ENCODE results near the gene PRCC. TPM values are rescaled to one million over a fixed set of nuclear protein-coding genes. Genes with fewer than 3 reads are reported as not detected.
A peak's percentile ranks its signal among the peaks of the same experiment; 100 is the strongest.

PRCC gene
- total and polyA plus RNA-seq, 2 of the 13 experiments (the other 11 are each of a cell fraction or from before 2014, with no cell fraction given), result 24.2 to 40.5 TPM

GRCh38 chr1:156813750-156814570, 46.6 kb downstream of the PRCC start (continued):
- TF ChIP-seq AFF4 (CRISPR knock-in tag; IDR thresholded peaks at IDR 0.05) (no peak), ZSCAN21 (CRISPR knock-in tag; IDR thresholded peaks at IDR 0.05; ENCODE audit: borderline replicate concordance) (peak; percentile 87), PAX8 (CRISPR knock-in tag; IDR thresholded peaks at IDR 0.05; ENCODE audit: borderline replicate concordance) (0 out of 2 replicates have a peak, but pooled peaks have one; percentile 34), TIGD3 (CRISPR knock-in tag; IDR thresholded peaks at IDR 0.05; ENCODE audit: borderline replicate concordance) (no peak), DZIP1 (CRISPR knock-in tag; IDR thresholded peaks at IDR 0.05) (peak; percentile 97; the same call in 1 of the 2 replicates), ISL2 (CRISPR knock-in tag; IDR thresholded peaks at IDR 0.05) (peak; percentile 42; the same call in 1 of the 2 replicates), RFX5 (IDR thresholded peaks at IDR 0.05; ENCODE audit: low read depth, low read length) (no peak), PRPF4 (IDR thresholded peaks at IDR 0.05; ENCODE audit: low read depth, low read length, poor library complexity, severe bottlenecking) (no peak), NR2C2 (CRISPR knock-in tag; IDR thresholded peaks at IDR 0.05; ENCODE audit: borderline replicate concordance) (0 out of 2 replicates have a peak, but pooled peaks have one; percentile 23), ZHX1 (CRISPR knock-in tag; IDR thresholded peaks at IDR 0.05; ENCODE audit: low read depth) (no peak), PRDM15 (CRISPR knock-in tag; IDR thresholded peaks at IDR 0.05) (peak; percentile 67; the same call in 1 of the 2 replicates), NPAS2 (CRISPR knock-in tag; IDR thresholded peaks at IDR 0.05; ENCODE audit: borderline replicate concordance) (no peak)
